SK-N-MC (cell line): ENCODE results near the gene TYR.

ENCODE experiments used
- EZH2 ChIP-seq: fragments of 200-600 bp; sonication (generic); IDR thresholded peaks from one replicate; pipeline ENCODE4 v1.6.1; 2017; ENCODE audit warnings: antibody characterized with exemption
- FOXP2 ChIP-seq: optimal IDR thresholded peaks from 2 replicates; pipeline ENCODE3; 2011; ENCODE audit warnings: mild to moderate bottlenecking, moderate library complexity; ENCODE audit not compliant: insufficient read depth; ENCODE audit errors: extremely low read length, control extremely low read depth
- POLR2AphosphoS5 ChIP-seq: IDR thresholded peaks from 2 replicates; pipeline ENCODE4 v1.6.1; 2012; ENCODE audit warnings: mild to moderate bottlenecking, low read depth, low read length, borderline replicate concordance

DNA sequence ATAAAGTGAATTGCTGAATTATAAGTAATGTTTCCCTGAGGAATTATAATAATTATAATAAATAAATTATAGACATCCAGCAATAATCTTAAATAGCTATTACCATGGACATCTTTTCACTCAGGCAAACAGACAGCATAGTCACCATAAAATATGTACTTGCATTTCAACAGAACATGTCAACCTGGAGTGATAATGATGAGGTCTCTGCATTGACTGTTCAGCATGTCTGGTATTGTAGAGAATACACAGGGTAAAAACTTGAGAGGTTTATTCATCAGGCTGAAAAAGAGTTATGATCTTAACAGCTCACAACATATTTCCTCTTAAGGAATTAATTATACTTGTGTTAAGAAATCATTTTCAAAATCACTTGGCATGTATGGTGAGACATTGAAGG, 41.1 kb upstream of the TYR start:
- TF ChIP-seq EZH2 (no peak), POLR2AphosphoS5 (no peak), FOXP2 (no peak)
